GM23338 (cell line): Measurements from ENCODE around the gene SNX22. TPM values are rescaled to one million over a fixed set of nuclear protein-coding genes. Genes with fewer than 3 reads are reported as not detected.

Source experiments
- ATAC-seq: fragments of 200-7000 bp; cut with Tn5 transposase; 3 replicates; pipeline ENCODE4 v1.9.1; 2020
- DNase-seq: peaks from one replicate; pipeline ENCODE4 v3.0.0-alpha.2; 2015; ENCODE audit warnings: low spot score
- H2AFZ ChIP-seq: fragments of 200-600 bp; sonication (generic); 2 replicates; pipeline ENCODE4 v1.8.0; 2016; ENCODE audit warnings: antibody characterized with exemption, mild to moderate bottlenecking, moderate library complexity
- H3F3A ChIP-seq: fragments of 200-600 bp; sonication (generic); replicated peaks from 2 replicates; pipeline ENCODE4 v1.8.0; 2017; ENCODE audit warnings: antibody characterized with exemption, mixed run types, low read depth
- H3K27ac ChIP-seq: fragments of 200-600 bp; sonication (generic); 2 replicates; pipeline ENCODE4 v1.6.1; 2016; ENCODE audit warnings: low read depth
- H3K27me3 ChIP-seq: fragments of 200-600 bp; sonication (generic); 2 replicates; pipeline ENCODE4 v1.8.0; 2016; ENCODE audit warnings: mild to moderate bottlenecking, mixed run types, moderate library complexity; ENCODE audit not compliant: insufficient read depth
- H3K36me3 ChIP-seq: fragments of 200-600 bp; sonication (generic); 2 replicates; pipeline ENCODE4 v1.8.0; 2016; ENCODE audit warnings: mild to moderate bottlenecking; ENCODE audit not compliant: insufficient read depth
- H3K4me1 ChIP-seq: fragments of 200-600 bp; sonication (generic); 2 replicates; pipeline ENCODE4 v1.8.0; 2016; ENCODE audit warnings: mild to moderate bottlenecking, moderate library complexity; ENCODE audit not compliant: insufficient read depth
- H3K4me2 ChIP-seq: fragments of 200-600 bp; sonication (generic); 2 replicates; pipeline ENCODE4 v1.7.1; 2017; ENCODE audit warnings: mixed run types
- H3K4me3 ChIP-seq: fragments of 200-600 bp; sonication (generic); 2 replicates; pipeline ENCODE4 v1.6.1; 2016; ENCODE audit warnings: mixed run types
- H3K79me2 ChIP-seq: fragments of 200-600 bp; sonication (generic); replicated peaks from 2 replicates; pipeline ENCODE4 v1.8.0; 2017; ENCODE audit warnings: mild to moderate bottlenecking; ENCODE audit not compliant: insufficient read depth
- H3K9me2 ChIP-seq: fragments of 200-600 bp; sonication (generic); 2 replicates; pipeline ENCODE4 v1.8.0; 2017; ENCODE audit not compliant: insufficient read depth
- H4K20me1 ChIP-seq: fragments of 200-600 bp; sonication (generic); replicated peaks from 2 replicates; pipeline ENCODE4 v1.8.0; 2017; ENCODE audit warnings: mild to moderate bottlenecking; ENCODE audit not compliant: insufficient read depth
- H3K27ac Mint-ChIP-seq: 2 replicates; pipeline ENCODE4 v1.8.0; 2020; ENCODE audit warnings: inconsistent platforms, mild to moderate bottlenecking, moderate library complexity, mixed read lengths
- H3K27me3 Mint-ChIP-seq: 3 replicates; pipeline ENCODE4 v1.8.0; 2022; ENCODE audit warnings: low read depth, mild to moderate bottlenecking, moderate library complexity, mixed read lengths, inconsistent platforms; ENCODE audit not compliant: insufficient read depth, poor library complexity
- H3K36me3 Mint-ChIP-seq: 3 replicates; pipeline ENCODE4 v1.8.0; 2021; ENCODE audit warnings: low read depth, mild to moderate bottlenecking, inconsistent platforms, moderate library complexity, mixed read lengths
- H3K4me1 Mint-ChIP-seq: 3 replicates; pipeline ENCODE4 v1.8.0; 2020; ENCODE audit warnings: mild to moderate bottlenecking, inconsistent platforms, mixed read lengths
- H3K4me3 Mint-ChIP-seq: 3 replicates; pipeline ENCODE4 v1.8.0; 2021; ENCODE audit warnings: moderate library complexity, mild to moderate bottlenecking, inconsistent platforms, mixed read lengths
- H3K9me3 Mint-ChIP-seq: 3 replicates; pipeline ENCODE4 v1.8.0; 2020; ENCODE audit warnings: moderate library complexity, mild to moderate bottlenecking, inconsistent platforms, mixed read lengths
- CTCF ChIP-seq, 2 experiments: fragments of 200-600 bp in 1 of 2; sonication (generic) in 1 of 2; conservative IDR thresholded peaks; 2 replicates each; pipeline versions ENCODE4 v1.5.1 to v1.6.1; 2016 to 2017; ENCODE audit warnings: antibody characterized with exemption in 2 of 2, low read depth in 2 of 2, mild to moderate bottlenecking in 2 of 2, moderate library complexity in 1 of 2
- ETS1 ChIP-seq: IDR thresholded peaks from 2 replicates; pipeline ENCODE4 v1.6.1; 2016; ENCODE audit warnings: antibody characterized with exemption
- EZH2 ChIP-seq: fragments of 200-600 bp; sonication (generic); IDR thresholded peaks from one replicate; pipeline ENCODE4 v1.8.0; 2017; ENCODE audit warnings: antibody characterized with exemption, mild to moderate bottlenecking, low read depth; ENCODE audit not compliant: unreplicated experiment
- EZH2phosphoT487 ChIP-seq: fragments of 200-600 bp; sonication (generic); IDR thresholded peaks from one replicate; pipeline ENCODE4 v1.8.1; 2018; ENCODE audit warnings: antibody characterized with exemption; ENCODE audit not compliant: unreplicated experiment
- JUNB ChIP-seq: IDR thresholded peaks from one replicate; pipeline ENCODE4 v1.6.1; 2016; ENCODE audit warnings: antibody characterized with exemption; ENCODE audit not compliant: unreplicated experiment
- NANOG ChIP-seq: IDR thresholded peaks from 2 replicates; pipeline ENCODE4 v1.6.1; 2016; ENCODE audit warnings: antibody characterized with exemption, borderline replicate concordance
- POLR2AphosphoS5 ChIP-seq: IDR thresholded peaks from 2 replicates; pipeline ENCODE4 v1.6.1; 2016; ENCODE audit warnings: antibody characterized with exemption, low read depth
- REST ChIP-seq: IDR thresholded peaks from one replicate; pipeline ENCODE4 v1.6.1; 2018; ENCODE audit warnings: antibody characterized with exemption; ENCODE audit not compliant: unreplicated experiment
- STAT1 ChIP-seq: IDR thresholded peaks from one replicate; pipeline ENCODE4 v1.6.1; 2016; ENCODE audit warnings: antibody characterized with exemption; ENCODE audit not compliant: unreplicated experiment
- ZNF114 ChIP-seq: fragments of 250-450 bp; sonication (Bioruptor Pico); IDR thresholded peaks from 2 replicates; pipeline ENCODE4 v1.5.0; 2020; ENCODE audit warnings: mild to moderate bottlenecking, moderate library complexity
- ZNF462 ChIP-seq: fragments of 250-450 bp; sonication (Bioruptor Pico); IDR thresholded peaks from 2 replicates; pipeline ENCODE4 v1.5.0; 2020; ENCODE audit warnings: mild to moderate bottlenecking, moderate library complexity
- polyA plus RNA-seq: library from polyadenylated mRNA; unstranded; fragments of >200 nt; fragmentation: Nextera tagmentation; extraction: Ambion mirVana; gene quantifications from 2 replicates; pipeline ENCODE4 v1.2.1, GENCODE V29; 2016
- total RNA-seq: library from RNA; depleted of rRNA; stranded (reverse); fragments of >200 nt; shearing (Covaris generic); gene quantifications from 2 replicates; pipeline ENCODE4 v1.2.3, GENCODE V29; 2014

The SNX22 gene
- total and polyA plus RNA-seq, 2 experiments from 2014 or later, result 3.7 to 5.7 TPM

- TF ChIP-seq NANOG, result no peak
- no peak for TF ChIP-seq ZNF462
- TF ChIP-seq STAT1, result no peak
- TF ChIP-seq EZH2phosphoT487, result no peak
- no peak for TF ChIP-seq EZH2
- no peak for TF ChIP-seq POLR2AphosphoS5
Measured at GRCh38 chr15:64182859-64183370, 31.4 kb downstream of the SNX22 start (continued).

- Histone ChIP-seq H3F3A (0 out of 2 replicates have a peak, but pooled peaks cover 7% of the 10 kb centered on the region), H3K79me2 (no peaks in the 10 kb centered on the region), H2AFZ (no peak overlapping the region), H3K4me3 (no peak overlapping the region), H3K27ac (no peak overlapping the region), H3K9me2 (no peaks in the 10 kb centered on the region), H3K27me3 (no peaks in the 10 kb centered on the region), H3K4me1 (no peaks in the 10 kb centered on the region), H3K36me3 (no peaks in the 10 kb centered on the region), H4K20me1 (no peaks in the 10 kb centered on the region), H3K4me2 (no peak overlapping the region)
- no peaks in the 10 kb centered on the region for H3K4me1 Mint-ChIP-seq
- H3K9me3 Mint-ChIP-seq, result no peaks in the 10 kb centered on the region
- DNase-seq (no peak), ATAC-seq (no peak)
- peaks cover 7% of the 10 kb centered on the region; the same call in 2 of the 3 replicates for H3K36me3 Mint-ChIP-seq
- no peak overlapping the region for H3K27ac Mint-ChIP-seq
- H3K4me3 Mint-ChIP-seq, result no peak overlapping the region
- H3K27me3 Mint-ChIP-seq, result no peaks in the 10 kb centered on the region
- TF ChIP-seq CTCF (conservative IDR thresholded peaks at IDR 0.05; ENCODE audit: low read depth in 2 of 2) (no peak), NANOG (no peak), ZNF114 (CRISPR knock-in tag) (no peak), REST (no peak), ETS1 (no peak), EZH2phosphoT487 (no peak), JUNB (no peak), POLR2AphosphoS5 (no peak)
Measured at GRCh38 chr15:64185146-64185911, 33.8 kb downstream of the SNX22 start.
